ENCODE results near the gene BORCS6.
"Not testable (repeated sequence)": the region's sequence is repeated elsewhere in the genome, so short reads cannot be mapped to it uniquely, and the experiment has no call there.

Gene BORCS6

DNA sequence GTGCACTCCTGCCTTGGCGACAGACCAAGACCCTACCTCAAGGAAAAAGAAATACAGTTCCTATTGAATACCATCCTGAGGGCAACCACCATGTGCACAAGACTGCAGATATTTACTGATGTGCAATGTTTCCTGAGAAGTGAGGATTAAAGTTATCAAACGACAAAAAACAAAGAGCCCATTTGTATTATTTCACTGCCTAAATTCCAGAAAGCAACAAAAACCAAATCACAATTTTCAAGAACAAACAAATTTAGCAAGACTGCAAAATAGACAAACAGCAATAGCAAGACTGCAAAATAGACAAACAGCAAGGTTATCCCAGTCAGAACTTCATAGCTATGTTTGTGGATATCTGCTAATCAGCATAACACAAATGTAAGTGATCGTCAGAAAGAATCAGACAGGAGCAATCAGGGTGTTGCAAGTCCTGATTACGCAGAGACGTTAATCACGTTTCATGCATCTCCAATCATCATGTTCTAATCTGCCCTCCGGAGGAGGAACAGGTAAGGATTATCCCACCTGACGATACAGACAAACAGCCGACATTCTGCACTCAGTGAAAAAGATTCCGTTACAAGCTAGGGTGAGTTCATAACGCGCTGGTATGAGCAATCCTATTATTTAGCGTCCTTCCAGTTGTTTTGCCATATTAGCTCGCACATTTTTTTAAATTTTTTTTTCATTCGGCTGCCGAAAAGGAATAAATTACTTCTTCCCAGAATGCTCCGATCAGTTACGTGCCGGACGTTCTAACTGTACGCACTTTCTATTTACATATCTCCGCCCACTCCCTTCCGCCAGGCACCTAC is 16.7 kb downstream of the BORCS6 start:
- DNase-seq (ENCODE audit: low read depth) = no peak

DNA sequence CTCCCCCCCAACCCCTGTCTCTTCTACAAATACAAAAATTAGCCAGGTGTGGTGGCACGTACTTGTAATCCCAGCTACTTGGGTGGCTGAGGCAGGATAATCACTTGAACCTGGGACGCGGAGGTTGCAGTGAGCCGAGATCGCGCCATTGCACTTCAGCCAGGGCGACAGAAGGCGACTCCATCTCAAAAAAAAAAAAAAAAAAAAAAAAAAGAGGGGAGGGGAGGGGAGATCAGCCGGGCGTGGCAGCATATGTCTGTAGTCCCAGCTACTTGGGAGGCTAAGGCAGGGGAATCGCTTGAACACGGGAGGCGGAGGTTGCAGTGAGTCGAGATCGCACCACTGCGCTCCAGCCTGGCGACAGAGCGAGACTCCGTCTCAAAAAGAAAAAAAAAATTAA is 19.8 kb downstream of the BORCS6 start:
- DNase-seq (ENCODE audit: low read depth) = not testable (repeated sequence)

DNA sequence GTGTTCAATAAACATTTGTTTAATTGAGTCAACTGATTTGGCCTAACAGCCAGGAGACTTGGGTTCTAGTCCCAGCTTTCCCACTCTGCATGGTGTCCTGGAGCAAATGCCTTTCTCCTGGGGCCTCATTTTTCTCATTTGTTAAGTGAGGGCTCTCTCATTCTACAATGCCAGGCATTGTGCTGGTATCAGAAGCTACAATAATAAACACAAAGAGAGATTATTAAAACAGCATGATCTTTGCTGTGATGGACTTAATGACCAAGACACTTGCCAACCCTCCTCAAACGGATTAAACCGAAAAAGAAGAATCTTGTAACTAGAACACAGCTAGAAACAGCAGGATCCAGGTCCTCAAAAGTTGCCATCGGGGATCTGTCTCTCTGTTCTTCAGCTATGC is 22.5 kb downstream of the BORCS6 start:
- DNase-seq (ENCODE audit: low read depth) = no peak

DNA sequence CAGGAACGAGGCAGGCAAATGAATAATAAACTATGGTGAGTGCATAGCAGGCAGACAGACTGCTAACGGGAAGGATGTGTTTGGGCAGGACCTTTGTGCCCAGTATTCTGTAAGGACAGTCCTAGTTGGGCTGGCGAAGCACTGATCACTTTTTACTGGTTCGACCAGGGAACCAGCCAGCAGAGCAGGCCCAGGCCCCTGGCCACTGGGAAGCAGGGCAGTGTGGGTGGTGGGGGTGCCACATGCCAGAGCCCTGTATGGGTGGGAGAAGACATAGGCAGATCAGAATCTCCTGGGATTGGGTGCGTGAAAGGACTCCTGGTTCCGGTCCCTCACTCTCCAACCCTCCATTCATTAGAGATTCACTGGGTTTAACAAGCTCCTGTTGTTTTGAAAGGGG is 23.2 kb downstream of the BORCS6 start:
- DNase-seq (ENCODE audit: low read depth) = no peak

DNA sequence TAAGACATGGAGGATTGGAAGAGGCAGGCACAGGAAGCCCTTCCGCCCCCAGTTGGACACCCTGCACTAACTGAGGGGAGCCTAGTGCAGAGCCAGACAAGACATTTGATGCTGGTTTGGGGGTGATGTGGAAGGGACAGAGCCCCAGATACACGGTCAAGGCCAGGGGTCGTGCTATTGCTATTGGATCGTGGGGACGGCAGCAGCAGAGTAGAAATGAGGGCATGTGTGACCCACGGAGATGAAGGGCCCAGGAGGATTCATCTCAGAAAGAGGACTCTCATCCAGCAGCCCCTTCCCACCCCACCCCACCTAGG is 25.2 kb downstream of the BORCS6 start:
- DNase-seq (ENCODE audit: low read depth) = no peak

DNA sequence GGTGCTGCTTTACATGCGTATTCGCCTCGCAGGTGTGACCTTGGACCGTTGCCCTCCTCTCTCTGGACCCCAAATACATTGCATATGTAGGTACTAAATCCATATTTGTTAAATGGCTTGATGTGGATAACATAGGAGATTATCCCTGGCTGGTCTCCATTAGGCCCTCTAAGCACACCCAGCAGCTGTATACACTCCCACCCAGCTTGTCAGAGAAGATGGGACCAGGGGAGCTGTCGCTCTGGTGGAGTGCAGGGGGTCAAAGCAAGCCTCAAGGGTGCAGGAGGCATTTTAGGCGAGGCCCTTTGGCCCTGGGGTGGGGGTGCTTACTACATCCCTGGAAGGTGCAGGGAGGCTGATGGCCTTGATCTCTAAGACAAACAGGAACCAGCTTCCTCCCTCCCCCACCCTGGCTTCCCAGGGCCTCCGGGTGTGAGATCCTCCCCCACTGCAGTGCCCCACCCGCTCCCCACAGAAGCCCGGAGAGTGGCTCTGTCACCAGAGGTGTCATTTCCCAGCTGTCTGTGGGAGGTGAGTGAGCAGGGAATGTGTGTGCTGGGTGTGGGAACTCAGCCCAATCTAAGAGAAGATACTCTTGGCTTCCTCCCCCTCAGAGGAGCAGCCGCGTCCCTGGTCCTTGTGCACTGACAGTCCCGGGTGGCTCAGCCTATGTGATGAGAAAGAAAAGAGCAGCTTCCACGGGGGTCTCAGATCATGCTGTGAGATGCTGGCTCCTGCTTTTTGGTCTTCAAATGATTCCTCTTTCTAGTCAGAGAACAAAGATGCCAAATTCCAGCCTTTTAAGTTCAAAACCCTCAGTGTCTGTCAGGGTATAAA is 25.8 kb downstream of the BORCS6 start:
- DNase-seq (ENCODE audit: low read depth) = peak; percentile 66

DNA sequence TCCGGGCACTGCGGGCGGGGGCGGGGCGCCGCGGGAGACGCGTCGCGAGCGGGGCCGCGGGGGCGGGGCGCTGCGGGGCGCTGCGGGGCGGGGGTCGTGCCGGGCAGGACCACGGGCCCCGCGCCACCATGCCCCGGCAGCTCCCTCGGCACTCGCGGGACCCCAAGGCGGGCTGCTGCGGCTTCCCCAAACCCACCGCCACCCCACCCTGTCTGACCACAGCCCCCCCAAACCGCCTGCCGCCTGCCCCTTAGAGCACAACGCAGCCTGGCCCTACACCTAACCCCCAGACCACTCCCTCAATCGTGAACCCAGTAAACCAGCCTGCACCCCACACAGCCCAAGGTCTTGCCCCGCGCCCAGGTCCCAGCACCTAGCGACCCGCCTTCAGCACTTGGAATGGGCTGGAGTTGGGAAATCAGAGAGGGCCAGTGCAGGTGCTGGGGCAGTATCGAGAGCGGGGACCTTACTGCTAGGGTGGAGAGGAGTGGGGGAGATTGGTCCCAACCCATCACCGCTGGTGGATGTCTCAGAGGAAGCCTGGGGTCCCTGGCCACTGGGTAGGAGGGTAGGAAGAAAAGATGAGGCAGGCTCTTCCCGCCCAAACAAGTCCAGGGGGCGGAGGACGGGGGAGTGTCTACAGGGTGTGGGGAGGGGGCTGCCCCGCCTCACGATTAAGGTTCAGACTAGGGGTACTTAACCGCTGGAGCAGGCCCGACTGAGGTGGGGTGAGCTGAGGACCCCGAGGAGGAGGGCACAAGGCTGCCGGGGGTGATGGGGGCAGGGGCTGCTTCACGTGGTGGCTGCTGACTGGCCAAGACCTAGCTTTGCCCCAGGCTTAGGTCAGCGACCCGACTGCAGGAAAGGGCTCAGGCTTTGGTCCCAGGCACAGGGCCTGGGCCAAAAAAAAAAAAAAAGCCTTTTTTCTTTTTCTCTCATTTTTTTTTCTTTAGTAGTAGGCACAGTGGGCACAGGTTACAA is 26.7 kb downstream of the BORCS6 start:
- DNase-seq (ENCODE audit: low read depth) = no peak

DNA sequence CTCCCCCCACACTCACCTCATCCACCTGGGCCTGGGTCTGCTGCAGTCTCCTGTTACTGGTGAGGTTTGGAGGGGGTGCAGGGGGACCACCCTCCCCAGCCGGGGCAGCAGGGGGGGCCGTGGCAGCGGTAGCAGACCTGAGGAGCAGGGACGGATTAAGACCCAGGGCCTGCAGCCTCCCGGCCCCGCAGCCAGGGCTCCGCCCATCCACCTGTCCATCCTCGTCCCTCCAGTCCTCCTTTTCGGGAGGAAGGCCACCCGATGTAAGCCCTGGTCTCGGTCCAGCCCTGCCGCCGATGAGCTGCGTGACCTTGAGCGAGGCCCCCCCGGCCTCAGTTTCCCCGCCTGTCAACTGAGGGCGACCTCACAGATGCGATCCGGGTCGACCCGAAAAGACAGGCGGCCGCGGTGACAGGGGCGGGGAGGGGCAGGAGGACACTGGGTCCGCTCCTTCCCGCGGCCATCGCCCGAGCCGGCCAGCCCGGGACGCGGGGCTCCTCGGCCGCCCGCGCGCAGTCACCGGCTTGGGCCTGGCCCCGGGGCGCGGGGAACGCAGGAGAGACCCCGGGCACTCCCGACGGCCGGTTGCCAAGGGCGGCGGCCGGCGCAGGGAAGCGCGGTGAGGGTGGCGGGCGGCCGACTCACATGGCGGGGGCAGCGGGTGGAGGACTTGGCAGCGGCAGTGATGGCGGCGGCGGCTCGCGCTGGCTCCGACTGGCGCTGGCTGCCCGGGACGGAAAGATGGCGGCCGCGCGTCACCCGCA is 27.6 kb downstream of the BORCS6 start, which contains the start of gene VAMP2:
VAMP2 (minus strand) TSS at position 716 of the 764 bp plus-strand sequence; CDS start at position 647, 69 bp downstream.
- DNase-seq (ENCODE audit: low read depth) = peak; percentile 81

DNA sequence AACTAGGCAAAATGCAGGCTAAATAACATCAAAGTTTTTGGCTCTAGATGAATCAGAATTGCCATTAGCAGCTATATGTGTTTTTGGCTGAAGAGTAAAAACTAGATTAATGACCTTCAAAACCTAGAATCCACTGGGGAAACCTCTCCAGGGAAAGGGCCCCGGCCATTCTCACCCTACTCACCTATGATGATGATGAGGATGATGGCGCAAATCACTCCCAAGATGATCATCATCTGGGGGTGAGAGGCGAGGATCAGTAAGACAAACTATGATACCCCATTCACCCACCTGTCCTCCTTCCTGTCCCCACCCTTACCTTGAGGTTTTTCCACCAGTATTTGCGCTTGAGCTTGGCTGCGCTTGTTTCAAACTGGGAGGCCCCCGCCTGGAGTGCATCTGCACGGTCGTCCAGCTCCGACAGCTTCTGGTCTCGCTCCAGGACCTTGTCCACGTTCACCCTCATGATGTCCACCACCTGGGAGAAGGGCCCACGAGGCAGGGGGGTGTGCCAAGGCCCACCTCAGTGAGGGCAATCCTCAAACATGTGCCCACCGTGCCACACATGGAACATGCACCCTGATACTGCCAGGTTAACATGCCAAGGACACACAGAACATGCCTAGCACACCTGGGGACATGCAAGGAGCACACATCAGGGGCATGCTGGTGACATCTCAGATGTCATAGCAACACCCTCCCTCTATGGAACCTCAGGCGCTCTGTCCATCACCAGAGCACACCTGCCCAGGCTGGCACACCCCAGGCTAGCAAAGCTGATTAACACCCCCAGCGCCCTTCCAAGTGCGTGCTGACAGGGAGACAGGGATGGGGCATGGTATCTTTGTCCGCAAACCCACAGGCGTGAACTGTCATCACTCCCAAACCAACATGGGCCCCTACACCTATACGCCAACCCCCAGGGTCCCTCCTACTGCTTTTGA is 28.4 kb downstream of the BORCS6 start:
- no peak for DNase-seq (ENCODE audit: low read depth)

DNA sequence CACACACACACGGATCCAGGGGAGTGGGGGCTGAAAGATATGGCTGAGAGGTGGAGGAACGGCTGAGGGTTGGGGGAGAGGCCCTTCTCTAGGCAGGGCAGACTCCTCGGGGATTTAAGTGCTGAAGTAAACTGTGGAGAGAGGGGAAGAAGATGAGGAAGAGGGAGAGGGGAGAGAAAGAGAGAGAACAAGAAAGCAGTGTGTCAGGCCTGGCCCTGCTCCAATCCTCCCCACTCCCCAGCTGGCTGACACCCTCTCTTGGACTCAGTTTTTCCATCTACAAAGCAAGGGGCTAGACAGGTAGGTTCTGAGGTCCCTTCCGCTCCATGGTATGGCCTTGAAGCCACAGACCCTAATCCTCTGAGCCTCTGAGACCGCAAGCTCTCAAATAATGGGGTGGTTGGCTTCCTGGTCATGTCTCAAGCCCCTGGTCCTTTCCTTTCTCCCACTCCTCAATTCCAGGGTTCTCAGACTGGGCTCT is 29.2 kb downstream of the BORCS6 start:
- DNase-seq (ENCODE audit: low read depth) = no peak

DNA sequence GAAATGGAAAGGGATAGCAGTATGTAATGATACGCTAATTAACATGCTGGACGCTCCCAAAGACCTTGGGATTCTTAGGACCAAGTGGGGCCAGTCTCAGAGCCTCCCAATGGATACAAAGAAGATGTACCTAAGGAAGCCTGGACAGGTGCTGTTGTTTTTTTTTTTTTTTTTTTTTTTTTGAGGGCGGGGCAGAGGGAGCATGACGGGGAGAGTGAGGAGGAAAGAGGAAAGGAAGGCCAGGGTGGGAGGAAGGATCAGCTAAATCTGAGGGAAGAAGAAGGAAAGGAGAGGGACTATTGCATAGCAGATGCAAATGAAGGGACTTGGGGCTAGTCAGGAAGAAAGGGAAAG is 29.8 kb downstream of the BORCS6 start:
- DNase-seq (ENCODE audit: low read depth) = no peak

DNA sequence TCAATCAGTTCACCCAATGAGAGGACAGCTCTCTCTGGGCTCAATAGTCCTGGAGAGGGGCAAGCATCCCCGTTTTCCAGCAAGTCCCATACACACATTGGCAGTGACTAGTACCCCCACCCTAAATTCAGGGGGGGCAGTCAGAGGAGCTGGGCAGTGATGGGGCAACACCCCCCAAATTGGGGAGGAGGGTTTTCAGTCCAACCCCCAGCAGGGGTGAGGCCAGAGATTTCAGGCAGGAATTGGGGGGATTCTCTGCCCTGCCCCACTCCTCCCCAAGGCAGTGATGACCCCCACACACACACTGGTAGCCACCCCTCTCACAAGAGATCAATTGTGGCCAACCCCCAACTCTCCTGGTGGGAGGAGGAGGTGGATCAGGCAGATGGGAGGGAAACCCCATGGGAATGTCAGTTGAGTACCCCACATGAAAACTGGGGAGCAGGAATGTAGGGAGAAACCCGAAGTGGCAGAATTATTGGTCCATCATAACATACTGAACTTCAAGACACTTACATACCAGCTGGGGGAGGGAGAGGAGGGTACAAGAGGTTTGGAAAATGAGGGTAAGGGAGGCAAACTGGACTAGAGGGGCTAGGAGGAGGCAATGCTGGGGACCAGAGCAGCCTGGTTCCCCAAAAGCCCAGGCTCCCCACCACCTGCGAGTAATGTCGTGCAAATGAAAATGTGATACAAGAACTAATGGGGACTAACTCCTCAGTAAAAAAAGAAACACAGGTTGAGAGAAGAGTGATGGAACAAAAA is 30.3 kb downstream of the BORCS6 start:
- no peak for DNase-seq (ENCODE audit: low read depth)

DNA sequence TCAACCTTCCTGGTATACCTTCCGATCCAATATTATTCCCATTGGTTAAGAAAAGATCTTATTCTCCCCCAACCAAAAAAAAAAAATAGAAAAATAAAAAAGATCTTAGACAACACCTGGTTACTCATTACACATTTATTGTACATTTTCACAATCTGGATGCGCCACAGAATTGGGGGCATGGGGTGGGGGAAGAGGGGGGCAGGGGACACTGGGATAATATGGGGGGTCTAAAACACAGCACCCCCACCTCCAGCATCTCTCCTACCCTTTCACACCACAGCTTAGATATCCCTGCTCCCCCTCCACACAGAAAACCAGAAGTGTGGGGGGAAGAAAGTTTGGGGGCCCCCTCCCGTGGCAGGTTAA is 31.0 kb downstream of the BORCS6 start:
- DNase-seq (ENCODE audit: low read depth) = no peak

DNA sequence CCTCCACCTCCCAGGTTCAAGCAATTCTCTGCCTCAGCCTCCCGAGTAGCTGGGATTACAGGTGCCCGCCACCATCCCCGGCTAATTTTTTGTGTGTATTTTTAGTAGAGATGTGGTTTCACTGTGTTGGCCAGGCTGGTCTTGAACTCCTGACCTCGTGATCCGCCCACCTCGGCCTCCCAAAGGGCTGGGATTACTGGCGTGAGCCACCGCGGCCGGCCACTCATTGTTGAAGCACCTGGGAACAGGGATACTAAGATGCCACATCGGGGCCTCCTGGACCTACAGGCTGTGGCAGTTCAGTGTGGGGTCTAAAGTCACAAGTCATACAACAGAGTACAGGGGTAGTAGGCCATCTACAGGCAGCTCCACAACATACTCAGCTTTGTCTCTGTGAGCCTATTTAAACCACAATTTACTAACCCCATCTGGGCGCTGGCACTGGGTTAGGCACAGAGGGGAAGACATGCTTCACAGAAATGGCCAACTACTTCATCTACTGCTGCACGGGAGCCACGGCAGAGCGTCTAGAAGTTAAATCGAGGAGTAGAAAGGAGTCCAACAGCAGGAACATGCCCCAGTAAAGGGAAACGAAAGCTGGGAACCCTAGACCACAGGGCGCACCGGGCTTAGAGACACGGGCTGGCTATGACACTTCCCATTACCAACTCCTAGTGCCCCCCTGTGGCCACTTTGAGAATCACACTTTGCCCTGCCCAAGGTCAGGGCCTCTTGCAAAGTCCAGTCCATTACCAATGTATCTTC is 31.5 kb downstream of the BORCS6 start:
- peak; percentile 75 for DNase-seq (ENCODE audit: low read depth)

DNA sequence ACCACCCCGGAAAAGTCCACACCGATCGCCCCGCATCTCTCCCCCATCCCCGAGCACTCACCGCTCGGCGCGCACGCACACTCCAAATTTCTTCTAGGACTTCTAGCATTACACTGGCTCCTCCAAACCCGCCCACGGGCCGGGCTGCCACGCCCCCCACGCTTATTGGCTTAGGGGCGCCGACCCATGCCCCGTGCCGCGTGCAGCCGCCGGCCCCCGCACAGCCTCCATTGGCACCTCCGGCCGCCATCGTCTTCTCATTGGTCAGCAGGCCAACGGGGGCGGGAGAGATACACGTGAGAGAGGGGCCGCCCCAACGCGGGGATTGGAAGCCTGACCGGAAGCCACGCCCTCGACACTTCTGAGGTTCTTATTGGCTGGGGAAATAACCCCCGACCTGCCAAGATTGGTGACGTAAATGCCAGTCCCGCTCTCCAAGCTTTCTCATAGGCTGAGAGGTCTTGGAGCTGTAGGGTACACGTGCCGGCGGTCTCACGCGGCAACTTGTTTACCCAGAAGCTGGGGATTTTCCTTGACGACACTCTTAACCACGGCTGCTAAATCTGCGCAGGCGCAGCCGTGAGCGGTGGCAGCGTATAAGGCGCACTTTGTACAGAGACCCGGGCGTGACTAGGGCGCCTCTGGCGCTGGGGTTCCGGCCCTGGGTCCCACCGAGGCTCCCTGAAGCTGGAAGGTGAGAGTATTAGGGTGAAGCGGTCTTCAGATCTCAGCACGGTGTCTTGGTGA is 33.6 kb downstream of the BORCS6 start:
- peak; percentile 100 for DNase-seq (ENCODE audit: low read depth)

DNA sequence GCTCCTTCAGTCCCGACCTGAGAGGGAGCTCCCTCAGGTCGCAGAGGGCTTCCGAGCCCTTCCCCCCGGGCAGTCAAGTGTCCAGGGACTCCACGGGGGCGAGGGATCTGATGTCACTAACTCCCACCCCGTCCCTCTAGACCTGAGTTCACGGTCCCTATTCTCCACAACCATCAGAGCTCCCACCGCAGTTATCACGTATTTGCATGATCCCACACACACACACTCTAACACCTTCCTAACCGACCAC is 34.1 kb downstream of the BORCS6 start:
- no peak for DNase-seq (ENCODE audit: low read depth)

DNA sequence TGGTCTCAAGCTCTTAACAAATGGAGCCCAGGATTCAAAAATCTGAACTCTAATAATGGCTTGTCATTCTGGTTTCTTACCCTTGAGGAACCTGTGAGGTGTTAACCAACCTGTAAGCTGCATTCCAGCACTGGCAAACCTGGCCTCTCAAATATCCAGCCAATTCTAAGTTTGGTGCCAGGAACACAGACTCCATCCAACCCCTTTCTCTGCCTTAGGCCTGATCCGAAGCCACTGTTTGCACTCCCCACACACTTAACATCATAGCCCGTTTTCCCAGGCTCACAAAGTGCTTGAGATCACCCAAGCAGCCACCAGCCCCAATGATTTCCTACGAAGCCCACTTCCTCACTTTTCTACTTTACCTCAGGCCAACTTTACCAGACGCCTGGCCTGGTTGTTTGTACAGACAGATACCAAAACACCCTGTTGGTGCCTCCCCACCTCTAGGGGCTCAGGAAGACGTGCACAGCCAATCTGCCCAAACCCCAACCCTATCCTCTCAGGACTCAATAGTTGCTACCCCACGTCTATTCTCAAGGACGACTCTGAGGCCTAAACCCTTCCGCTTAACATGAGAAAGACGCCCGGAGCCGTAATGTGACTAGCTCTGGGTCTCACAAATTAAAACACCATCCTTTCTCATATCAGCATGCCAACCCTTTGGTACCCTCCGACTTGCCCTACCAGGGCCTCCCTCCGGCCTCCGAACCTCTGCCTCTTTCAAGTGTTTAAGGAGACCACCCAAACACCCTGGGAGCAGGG is 34.6 kb downstream of the BORCS6 start:
- DNase-seq (ENCODE audit: low read depth) = no peak

All from activated T-helper 1 cell treated with Interleukin-2 at 50 U/mL for 16 hours (primary cell).